ENCODE data around the gene SH3RF1. TPM values are rescaled to one million over a fixed set of nuclear protein-coding genes. Genes with fewer than 3 reads are reported as not detected.

Gene SH3RF1
- total and polyA plus RNA-seq, 4 donors = 1.8 to 7.9 (median 3.5) TPM

DNA sequence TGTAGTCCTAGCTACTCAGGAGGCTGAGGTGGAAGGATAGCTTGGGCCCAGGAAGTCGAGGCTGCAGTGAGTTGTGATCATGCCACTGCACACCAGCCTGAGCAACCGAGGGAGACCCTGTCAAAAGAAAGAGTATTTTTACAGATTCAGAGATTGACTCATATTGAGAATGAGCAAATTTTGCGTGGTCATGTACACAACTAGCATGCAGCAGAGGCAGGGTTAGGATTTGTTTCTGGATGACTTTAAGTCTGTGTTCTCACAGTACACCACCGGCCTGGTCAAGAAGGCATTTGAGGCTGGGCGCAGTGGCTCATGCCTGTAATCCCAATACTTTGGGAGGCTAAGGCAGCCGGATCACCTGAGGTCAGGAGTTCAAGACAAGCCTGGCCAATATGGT, 215.9 kb downstream of the SH3RF1 start:
- Histone ChIP-seq H3K4me1 (ENCODE audit: control insufficient read depth in 4 of 4, insufficient read depth in 4 of 4, low read length in 3 of 4) (peaks cover 2 to 11% (median 6%) of the 10 kb centered on the region in 4 donors), H3K4me3 (ENCODE audit: low read depth in 1 of 3, low read length in 3 of 3) (no peak overlapping the region), H3K9me3 (ENCODE audit: control insufficient read depth in 4 of 4, low read length in 3 of 4) (no peaks in the 10 kb centered on the region), H3K27ac (ENCODE audit: low read depth in 1 of 2, low read length in 2 of 2) (no peak overlapping the region), H3K36me3 (ENCODE audit: control insufficient read depth in 4 of 4, insufficient read depth in 3 of 4, low read depth in 1 of 4, low read length in 3 of 4) (no peaks in the 10 kb centered on the region), H3K9ac (ENCODE audit: low read depth in 1 of 2, low read length in 2 of 2) (no peak overlapping the region), H3K27me3 (ENCODE audit: control insufficient read depth in 4 of 4, insufficient read depth in 4 of 4, low read length in 3 of 4) (no peaks in the 10 kb centered on the region)
- no peak for DNase-seq (ENCODE audit: low spot score)
- no peak for TF ChIP-seq EGR1 (IDR thresholded peaks at IDR 0.05; ENCODE audit: low read depth in 2 of 2)
- TF ChIP-seq YY1 (IDR thresholded peaks at IDR 0.05) = no peak
- no peak for TF ChIP-seq FOXA2 (IDR thresholded peaks at IDR 0.05)
- no peak for TF ChIP-seq HNF4A (conservative IDR thresholded peaks at IDR 0.05)
- TF ChIP-seq TAF1 (conservative IDR thresholded peaks at IDR 0.05) = no peak
- no peak for TF ChIP-seq JUND (IDR thresholded peaks at IDR 0.05)
- TF ChIP-seq RXRA (IDR thresholded peaks at IDR 0.05) = no peak
- TF ChIP-seq ZBTB33 (IDR thresholded peaks at IDR 0.05) = no peak
- TF ChIP-seq, protein P1, sequence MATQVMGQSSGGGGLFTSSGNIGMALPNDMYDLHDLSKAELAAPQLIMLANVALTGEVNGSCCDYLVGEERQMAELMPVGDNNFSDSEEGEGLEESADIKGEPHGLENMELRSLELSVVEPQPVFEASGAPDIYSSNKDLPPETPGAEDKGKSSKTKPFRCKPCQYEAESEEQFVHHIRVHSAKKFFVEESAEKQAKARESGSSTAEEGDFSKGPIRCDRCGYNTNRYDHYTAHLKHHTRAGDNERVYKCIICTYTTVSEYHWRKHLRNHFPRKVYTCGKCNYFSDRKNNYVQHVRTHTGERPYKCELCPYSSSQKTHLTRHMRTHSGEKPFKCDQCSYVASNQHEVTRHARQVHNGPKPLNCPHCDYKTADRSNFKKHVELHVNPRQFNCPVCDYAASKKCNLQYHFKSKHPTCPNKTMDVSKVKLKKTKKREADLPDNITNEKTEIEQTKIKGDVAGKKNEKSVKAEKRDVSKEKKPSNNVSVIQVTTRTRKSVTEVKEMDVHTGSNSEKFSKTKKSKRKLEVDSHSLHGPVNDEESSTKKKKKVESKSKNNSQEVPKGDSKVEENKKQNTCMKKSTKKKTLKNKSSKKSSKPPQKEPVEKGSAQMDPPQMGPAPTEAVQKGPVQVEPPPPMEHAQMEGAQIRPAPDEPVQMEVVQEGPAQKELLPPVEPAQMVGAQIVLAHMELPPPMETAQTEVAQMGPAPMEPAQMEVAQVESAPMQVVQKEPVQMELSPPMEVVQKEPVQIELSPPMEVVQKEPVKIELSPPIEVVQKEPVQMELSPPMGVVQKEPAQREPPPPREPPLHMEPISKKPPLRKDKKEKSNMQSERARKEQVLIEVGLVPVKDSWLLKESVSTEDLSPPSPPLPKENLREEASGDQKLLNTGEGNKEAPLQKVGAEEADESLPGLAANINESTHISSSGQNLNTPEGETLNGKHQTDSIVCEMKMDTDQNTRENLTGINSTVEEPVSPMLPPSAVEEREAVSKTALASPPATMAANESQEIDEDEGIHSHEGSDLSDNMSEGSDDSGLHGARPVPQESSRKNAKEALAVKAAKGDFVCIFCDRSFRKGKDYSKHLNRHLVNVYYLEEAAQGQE (IDR thresholded peaks at IDR 0.05) = no peak
- 96% methylated on average over 6 of the region's 6 CpGs for WGBS

- H3K27ac ChIP-seq (ENCODE audit: low read depth in 1 of 2, low read length in 2 of 2) = no peak overlapping the region
- TF ChIP-seq GABPA (IDR thresholded peaks at IDR 0.05 in 1 of 2, conservative IDR thresholded peaks at IDR 0.05 in 1 of 2) (no peak), RAD21 (IDR thresholded peaks at IDR 0.05) (no peak), FOXA2 (IDR thresholded peaks at IDR 0.05) (no peak), SP1 (IDR thresholded peaks at IDR 0.05) (no peak), YY1 (IDR thresholded peaks at IDR 0.05) (no peak), EGR1 (IDR thresholded peaks at IDR 0.05; ENCODE audit: low read depth in 2 of 2) (no peak)
Observed at GRCh38 chr4:169052594-169052945, 218.2 kb downstream of the SH3RF1 start.

More at GRCh38 chr4:169052594-169052945, 218.2 kb downstream of the SH3RF1 start:
- H3K27me3 ChIP-seq (ENCODE audit: control insufficient read depth in 4 of 4, insufficient read depth in 4 of 4, low read length in 3 of 4) = no peaks in the 10 kb centered on the region
- H3K4me1 ChIP-seq (ENCODE audit: control insufficient read depth in 4 of 4, insufficient read depth in 4 of 4, low read length in 3 of 4) = peaks cover 2 to 11% (median 6%) of the 10 kb centered on the region in 4 donors
- no peak for DNase-seq (ENCODE audit: low spot score)
- no peaks in the 10 kb centered on the region for H3K9me3 ChIP-seq (ENCODE audit: control insufficient read depth in 4 of 4, low read length in 3 of 4)
- WGBS = 80% methylated on average over 6 of the region's 6 CpGs
- no peak overlapping the region for H3K9ac ChIP-seq (ENCODE audit: low read depth in 1 of 2, low read length in 2 of 2)
- H3K4me3 ChIP-seq (ENCODE audit: low read depth in 1 of 3, low read length in 3 of 3) = no peak overlapping the region
- no peaks in the 10 kb centered on the region for H3K36me3 ChIP-seq (ENCODE audit: control insufficient read depth in 4 of 4, insufficient read depth in 3 of 4, low read depth in 1 of 4, low read length in 3 of 4)

Data from liver (tissue), 9 donors.